Measurements from ENCODE around the gene APLNR. TPM values are rescaled to one million over a fixed set of nuclear protein-coding genes. Genes with fewer than 3 reads are reported as not detected.

APLNR gene
- total and polyA plus RNA-seq, 2 of the 8 experiments (the other 6 are each of a cell fraction or from before 2014, with no cell fraction given), result 0.80 TPM; not detected in 1

DNA sequence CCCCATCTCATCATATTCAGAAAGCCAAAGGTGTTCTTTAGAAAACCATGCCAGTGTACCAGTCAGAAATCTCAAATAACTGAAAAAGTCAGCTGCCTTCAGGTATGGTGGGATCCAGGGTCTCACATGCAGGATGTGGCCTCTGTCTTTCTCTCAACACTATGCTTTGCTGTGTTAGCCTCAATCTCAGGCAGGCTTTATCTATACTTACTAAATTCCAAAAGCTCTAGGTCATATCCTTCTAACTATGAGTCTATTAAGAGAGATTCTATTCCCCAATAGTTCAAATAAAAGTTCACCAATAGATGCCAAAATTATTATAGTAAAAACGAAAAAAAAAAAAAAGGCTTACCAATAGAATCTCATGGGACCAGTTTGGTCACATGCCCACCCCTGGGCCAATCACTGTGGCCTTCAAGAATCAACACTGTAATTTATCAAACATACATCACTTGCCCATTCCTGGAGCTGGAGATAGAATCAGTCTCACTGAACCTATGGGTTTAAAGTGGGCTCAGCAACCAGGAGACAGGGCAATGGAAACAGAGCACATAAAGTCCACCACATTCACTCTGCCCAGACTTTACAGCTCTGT lies 38.0 kb upstream of the APLNR start:
- WGBS, 2 experiments (ENCODE audit: extremely low coverage in 1 of 2, insufficient coverage in 1 of 2, insufficient read length in 1 of 2, insufficient replicate concordance in 2 of 2, low coverage in 1 of 2, low lambda C conversion rate in 2 of 2, missing lambda C conversion rate in 1 of 2), result 83% methylated on average over 1 of the region's 1 CpG; no CpG with 5 or more reads in 1 of the 2 experiments
- Histone ChIP-seq H3K4me1 (replicated peaks in 1 of 4; ENCODE audit: control insufficient read depth in 3 of 4, insufficient read depth in 4 of 4, low read length in 3 of 4) (peaks cover 2 to 10% (median 5%) of the 10 kb centered on the region in 4 experiments; a peak in 6 of 7 replicates), H3K36me3 (ENCODE audit: control insufficient read depth in 2 of 4, insufficient read depth in 4 of 4, low read length in 3 of 4) (no peaks in the 10 kb centered on the region), H2BK15ac (ENCODE audit: low read length) (no peak overlapping the region), H3K4me3 (ENCODE audit: extremely low read depth in 1 of 4, insufficient read depth in 2 of 4, low read depth in 3 of 4, low read length in 4 of 4) (no peak overlapping the region), H3K23ac (ENCODE audit: insufficient read length) (no peak overlapping the region), H2BK120ac (replicated peaks; ENCODE audit: low read depth, low read length) (no peak overlapping the region), H4K91ac (replicated peaks; ENCODE audit: insufficient read length, low read length) (no peak overlapping the region), H3K9me3 (ENCODE audit: insufficient read depth in 2 of 2, low read depth in 1 of 2, low read length in 1 of 2) (peaks cover 0 to 4% of the 10 kb centered on the region in 2 experiments; a peak in 2 of 4 replicates), H2BK20ac (ENCODE audit: low read length) (no peak overlapping the region), H3K18ac (ENCODE audit: extremely low read depth, low read length) (no peak overlapping the region), H2BK5ac (ENCODE audit: low read depth, low read length) (no peak overlapping the region), H3K14ac (ENCODE audit: insufficient read length) (no peak overlapping the region), H4K20me1 (replicated peaks in 1 of 2; ENCODE audit: control insufficient read depth in 1 of 2, insufficient read depth in 2 of 2, low read length in 2 of 2) (no peaks in the 10 kb centered on the region), H3K27me3 (replicated peaks in 1 of 4; ENCODE audit: control insufficient read depth in 3 of 4, extremely low read depth in 1 of 4, insufficient read depth in 3 of 4, low read length in 3 of 4) (peaks cover 0 to 2% (median 0%) of the 10 kb centered on the region in 4 experiments; a peak in 3 of 7 replicates), H3K27ac (ENCODE audit: low read depth, low read length) (no peak overlapping the region), H3K56ac (replicated peaks; ENCODE audit: insufficient read length, low read depth, low read length) (no peak overlapping the region), H3K9ac (replicated peaks in 1 of 4; ENCODE audit: extremely low read depth in 1 of 4, low read depth in 3 of 4, low read length in 3 of 4) (no peak overlapping the region), H4K8ac (ENCODE audit: extremely low read depth, insufficient read depth, low read length) (no peak overlapping the region), H3K79me1 (ENCODE audit: low read depth, low read length) (no peaks in the 10 kb centered on the region), H3K4me2 (ENCODE audit: insufficient read depth in 1 of 2, low read depth in 2 of 2, low read length in 2 of 2) (no peak overlapping the region), H2BK12ac (ENCODE audit: low read depth, low read length) (no peak overlapping the region), H3K79me2 (ENCODE audit: control insufficient read depth in 1 of 2, insufficient read depth in 2 of 2, low read length in 2 of 2) (no peaks in the 10 kb centered on the region), H4K5ac (ENCODE audit: insufficient read length, low read depth, low read length) (no peak overlapping the region), H2AK5ac (ENCODE audit: low read depth, low read length) (no peak overlapping the region), H3K23me2 (ENCODE audit: low read depth, low read length) (no peaks in the 10 kb centered on the region; the same call in 1 of the 2 replicates), H3K4ac (replicated peaks; ENCODE audit: insufficient read length, low read depth, low read length) (no peak overlapping the region), H2AFZ (ENCODE audit: low read length) (no peak overlapping the region)
- ChIA-PET POLR2A (ENCODE audit: partially characterized antibody) (interaction anchor here (1.2 kb wide), 1 partner anchor 14 kb away, joined by 3 read pairs; no protein-coding TSS in a partner anchor), CTCF (ENCODE audit: partially characterized antibody) (interaction anchor here (0.6 to 7.1 kb wide), 7 partner anchors 11 to 434 kb away, joined by 3 to 41 read pairs (median 4); no protein-coding TSS in a partner anchor)
- FAIRE-seq (no peak), DNase-seq (ENCODE audit: low read depth in 1 of 2, low spot score in 2 of 2) (no peak)
- no peak for TF ChIP-seq CEBPB (IDR thresholded peaks at IDR 0.05; ENCODE audit: low read depth, low read length)
- TF ChIP-seq TAF7 (optimal IDR thresholded peaks at IDR 0.05; ENCODE audit: borderline replicate concordance, low read depth, low read length), result no peak
- TF ChIP-seq ZNF274 (IDR thresholded peaks at IDR 0.05; ENCODE audit: borderline replicate concordance, extremely low read depth, low read length), result no peak
- TF ChIP-seq, protein P1, sequence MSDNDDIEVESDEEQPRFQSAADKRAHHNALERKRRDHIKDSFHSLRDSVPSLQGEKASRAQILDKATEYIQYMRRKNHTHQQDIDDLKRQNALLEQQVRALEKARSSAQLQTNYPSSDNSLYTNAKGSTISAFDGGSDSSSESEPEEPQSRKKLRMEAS (IDR thresholded peaks at IDR 0.05), result no peak
- no peak for TF ChIP-seq SAP30 (IDR thresholded peaks at IDR 0.05; ENCODE audit: insufficient read depth, insufficient replicate concordance, low read length)
- TF ChIP-seq, protein P2, sequence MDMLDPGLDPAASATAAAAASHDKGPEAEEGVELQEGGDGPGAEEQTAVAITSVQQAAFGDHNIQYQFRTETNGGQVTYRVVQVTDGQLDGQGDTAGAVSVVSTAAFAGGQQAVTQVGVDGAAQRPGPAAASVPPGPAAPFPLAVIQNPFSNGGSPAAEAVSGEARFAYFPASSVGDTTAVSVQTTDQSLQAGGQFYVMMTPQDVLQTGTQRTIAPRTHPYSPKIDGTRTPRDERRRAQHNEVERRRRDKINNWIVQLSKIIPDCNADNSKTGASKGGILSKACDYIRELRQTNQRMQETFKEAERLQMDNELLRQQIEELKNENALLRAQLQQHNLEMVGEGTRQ (IDR thresholded peaks at IDR 0.05; ENCODE audit: low read length), result no peak
- no peak for TF ChIP-seq PHF8 (conservative IDR thresholded peaks at IDR 0.05; ENCODE audit: low read depth, low read length)
- no peak for TF ChIP-seq SRF (IDR thresholded peaks at IDR 0.05; ENCODE audit: low read depth, low read length)
- TF ChIP-seq POLR2A (IDR thresholded peaks at IDR 0.05; ENCODE audit: control extremely low read depth in 1 of 2, low read depth in 2 of 2, low read length in 2 of 2), result no peak
- TF ChIP-seq SIX5 (IDR thresholded peaks at IDR 0.05; ENCODE audit: low read depth, low read length), result no peak
- no peak for TF ChIP-seq CBX5 (IDR thresholded peaks at IDR 0.05; ENCODE audit: low read depth, low read length)
- no peak for TF ChIP-seq YY1 (IDR thresholded peaks at IDR 0.05; ENCODE audit: low read depth, low read length)
